ENCODE measurements around the gene ITGB5. TPM values are rescaled to one million over a fixed set of nuclear protein-coding genes. Genes with fewer than 3 reads are reported as not detected.

Gene ITGB5
- polyA plus RNA-seq, 1 experiment: 393 TPM

DNA sequence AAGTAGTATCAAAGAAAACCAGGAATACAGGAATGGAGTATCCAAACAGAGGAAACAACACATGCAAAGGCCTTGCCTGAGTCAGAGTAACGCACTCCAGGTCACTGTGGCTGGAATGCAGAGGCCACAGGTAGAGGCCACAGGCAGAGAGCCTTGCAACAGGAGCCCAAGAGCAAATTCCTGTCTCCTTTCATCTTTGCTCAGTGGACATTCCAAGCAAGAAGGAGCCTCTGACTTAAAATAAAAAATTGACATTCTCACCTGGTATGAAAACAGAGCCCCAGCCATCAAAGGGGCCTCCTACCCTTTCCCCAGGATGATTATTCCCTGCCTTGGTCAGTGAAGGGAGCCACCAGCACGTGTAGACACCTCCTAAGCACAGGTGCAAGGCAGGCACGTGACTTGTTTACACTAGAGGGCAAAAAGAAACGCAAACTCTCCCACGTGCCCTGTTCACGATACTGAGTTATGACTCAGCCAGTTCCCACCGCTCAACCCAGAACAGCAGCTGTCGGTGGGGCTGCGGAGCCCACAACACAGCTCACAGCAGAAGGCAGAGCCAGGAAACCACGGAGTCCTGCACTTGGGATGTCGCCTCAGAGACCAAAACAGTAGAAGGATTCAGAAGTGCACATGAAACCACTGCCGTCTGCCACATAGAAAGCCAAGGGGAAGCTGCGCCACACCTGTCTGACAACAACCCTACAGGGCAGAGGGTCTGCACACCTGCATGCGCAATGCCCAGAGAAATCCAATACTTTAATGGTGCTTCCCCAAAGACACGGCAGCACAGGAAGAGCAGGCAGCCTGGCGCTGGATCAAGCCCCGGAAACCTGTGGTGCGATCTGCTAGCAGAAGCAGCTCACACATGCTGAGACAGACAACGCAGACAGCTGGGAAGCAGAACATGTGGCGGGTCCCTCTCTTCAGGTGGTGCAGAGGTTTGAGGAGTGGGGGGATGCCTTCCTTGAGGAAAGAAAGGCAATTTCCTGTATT is 52.1 kb downstream of the ITGB5 start:
- POLR2A ChIA-PET: no interaction called here

DNA sequence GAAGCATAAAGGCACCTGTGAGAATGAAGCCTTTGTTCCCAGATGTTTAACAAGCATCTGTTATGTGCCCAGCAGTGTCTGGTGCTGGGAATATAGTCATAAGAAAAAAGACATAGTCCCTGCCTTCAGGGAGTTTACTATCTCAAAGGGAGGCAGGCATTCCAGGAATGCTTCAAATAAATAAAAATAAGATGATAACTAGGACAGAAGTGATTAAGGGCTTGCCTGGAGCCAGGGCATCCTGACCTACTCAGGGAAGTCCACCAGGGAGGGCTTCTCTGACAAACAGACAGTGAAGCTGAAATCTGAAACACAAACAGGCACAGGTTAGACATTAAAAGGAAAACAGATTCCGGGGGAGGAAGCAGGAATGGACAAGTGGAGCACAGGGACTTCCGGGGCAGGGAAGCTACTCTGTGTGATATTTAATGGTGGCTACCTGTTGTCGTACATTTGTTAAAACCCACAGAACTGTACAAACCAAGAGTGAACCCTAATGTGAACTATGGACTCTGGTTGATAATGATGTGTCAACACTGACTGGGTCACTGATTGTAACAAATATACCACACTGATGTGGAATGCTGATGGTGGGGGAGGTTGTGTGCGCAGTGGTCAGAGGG is 53.3 kb downstream of the ITGB5 start:
- Histone ChIP-seq H3K4me3 (ENCODE audit: low read depth, low read length) (no peak overlapping the region), H3K36me3 (ENCODE audit: control insufficient read depth, insufficient read depth, low read length) (peaks cover 4% of the 10 kb centered on the region; the same call in 1 of the 2 replicates), H3K27me3 (ENCODE audit: control insufficient read depth, insufficient read depth, low read length) (no peaks in the 10 kb centered on the region)
- no peak for DNase-seq (ENCODE audit: low read depth)
- ChIA-PET CTCF (interaction anchor here (0.6 to 2.1 kb wide), 3 partner anchors 11 to 67 kb away, joined by 4 read pairs; no protein-coding TSS in a partner anchor), POLR2A (no interaction called here)
- TF ChIP-seq, protein P1, sequence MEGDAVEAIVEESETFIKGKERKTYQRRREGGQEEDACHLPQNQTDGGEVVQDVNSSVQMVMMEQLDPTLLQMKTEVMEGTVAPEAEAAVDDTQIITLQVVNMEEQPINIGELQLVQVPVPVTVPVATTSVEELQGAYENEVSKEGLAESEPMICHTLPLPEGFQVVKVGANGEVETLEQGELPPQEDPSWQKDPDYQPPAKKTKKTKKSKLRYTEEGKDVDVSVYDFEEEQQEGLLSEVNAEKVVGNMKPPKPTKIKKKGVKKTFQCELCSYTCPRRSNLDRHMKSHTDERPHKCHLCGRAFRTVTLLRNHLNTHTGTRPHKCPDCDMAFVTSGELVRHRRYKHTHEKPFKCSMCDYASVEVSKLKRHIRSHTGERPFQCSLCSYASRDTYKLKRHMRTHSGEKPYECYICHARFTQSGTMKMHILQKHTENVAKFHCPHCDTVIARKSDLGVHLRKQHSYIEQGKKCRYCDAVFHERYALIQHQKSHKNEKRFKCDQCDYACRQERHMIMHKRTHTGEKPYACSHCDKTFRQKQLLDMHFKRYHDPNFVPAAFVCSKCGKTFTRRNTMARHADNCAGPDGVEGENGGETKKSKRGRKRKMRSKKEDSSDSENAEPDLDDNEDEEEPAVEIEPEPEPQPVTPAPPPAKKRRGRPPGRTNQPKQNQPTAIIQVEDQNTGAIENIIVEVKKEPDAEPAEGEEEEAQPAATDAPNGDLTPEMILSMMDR (IDR thresholded peaks at IDR 0.05; ENCODE audit: insufficient read depth, low read depth, low read length): no peak

More for the DNA sequence above, 52.1 kb downstream of the ITGB5 start:
- H3K4me3 ChIP-seq (ENCODE audit: low read depth, low read length): no peak overlapping the region
- CTCF ChIA-PET: no interaction called here
- H3K27me3 ChIP-seq (ENCODE audit: control insufficient read depth, insufficient read depth, low read length): no peaks in the 10 kb centered on the region
- TF ChIP-seq, protein P1 (IDR thresholded peaks at IDR 0.05; ENCODE audit: insufficient read depth, low read depth, low read length): no peak
- peaks cover 3% of the 10 kb centered on the region; the same call in 1 of the 2 replicates for H3K36me3 ChIP-seq (ENCODE audit: control insufficient read depth, insufficient read depth, low read length)
- DNase-seq (ENCODE audit: low read depth): no peak

DNA sequence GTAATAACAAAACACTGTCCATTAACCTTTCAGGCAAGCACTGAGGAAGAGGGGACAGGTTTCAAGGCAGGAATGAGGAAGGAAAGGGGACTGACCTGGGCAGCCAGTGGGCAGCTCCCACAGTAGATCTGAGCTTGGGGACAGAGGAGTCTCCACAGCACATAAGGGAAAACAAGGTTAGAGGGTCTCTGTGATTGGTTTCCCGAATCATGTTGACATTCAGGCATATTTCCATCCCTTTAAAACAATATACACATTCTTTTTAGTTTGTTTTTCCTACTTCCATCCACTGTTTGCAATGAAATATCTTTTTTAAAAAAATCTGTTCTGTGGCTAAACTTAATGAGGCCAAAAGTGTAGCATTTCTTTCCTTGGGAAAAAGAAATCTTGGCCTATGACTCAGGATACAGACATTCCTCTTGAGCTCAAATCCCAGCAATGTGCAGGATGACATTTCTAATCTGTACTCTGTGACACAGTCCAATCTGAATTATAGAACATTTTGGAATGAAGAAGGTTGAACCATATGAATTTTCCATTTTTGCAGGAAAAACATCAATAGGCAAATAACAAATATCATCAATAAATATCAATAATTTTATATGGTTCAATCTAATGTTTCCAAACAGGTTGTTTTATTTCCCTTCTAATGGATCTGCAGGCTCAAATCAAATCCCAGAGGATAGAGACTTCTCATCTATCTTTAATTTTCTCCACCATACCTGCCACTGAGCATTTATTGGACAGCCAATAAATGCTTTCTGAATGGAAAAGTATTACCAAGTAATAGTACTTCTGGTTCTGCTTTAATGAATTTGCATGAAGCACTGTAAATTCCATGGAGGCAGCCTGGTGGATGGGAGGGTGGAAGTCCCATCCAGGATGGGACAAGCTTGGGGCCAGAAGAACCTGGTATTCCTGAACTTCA is 54.1 kb downstream of the ITGB5 start:
- peak; percentile 81 for DNase-seq (ENCODE audit: low read depth)
- ChIA-PET CTCF (interaction anchor here (0.6 to 2.1 kb wide), 3 partner anchors 12 to 68 kb away, joined by 4 read pairs; no protein-coding TSS in a partner anchor), POLR2A (interaction anchor here (0.5 to 0.6 kb wide), 4 partner anchors 62 to 1017 kb away, joined by 5 to 8 read pairs (median 6); partner anchors contain the start of gene UMPS)
- TF ChIP-seq, protein P1 (IDR thresholded peaks at IDR 0.05; ENCODE audit: insufficient read depth, low read depth, low read length): no peak
- peaks cover 4% of the 10 kb centered on the region; the same call in 1 of the 2 replicates for H3K36me3 ChIP-seq (ENCODE audit: control insufficient read depth, insufficient read depth, low read length)
- no peaks in the 10 kb centered on the region for H3K27me3 ChIP-seq (ENCODE audit: control insufficient read depth, insufficient read depth, low read length)
- H3K4me3 ChIP-seq (ENCODE audit: low read depth, low read length): no peak overlapping the region

DNA sequence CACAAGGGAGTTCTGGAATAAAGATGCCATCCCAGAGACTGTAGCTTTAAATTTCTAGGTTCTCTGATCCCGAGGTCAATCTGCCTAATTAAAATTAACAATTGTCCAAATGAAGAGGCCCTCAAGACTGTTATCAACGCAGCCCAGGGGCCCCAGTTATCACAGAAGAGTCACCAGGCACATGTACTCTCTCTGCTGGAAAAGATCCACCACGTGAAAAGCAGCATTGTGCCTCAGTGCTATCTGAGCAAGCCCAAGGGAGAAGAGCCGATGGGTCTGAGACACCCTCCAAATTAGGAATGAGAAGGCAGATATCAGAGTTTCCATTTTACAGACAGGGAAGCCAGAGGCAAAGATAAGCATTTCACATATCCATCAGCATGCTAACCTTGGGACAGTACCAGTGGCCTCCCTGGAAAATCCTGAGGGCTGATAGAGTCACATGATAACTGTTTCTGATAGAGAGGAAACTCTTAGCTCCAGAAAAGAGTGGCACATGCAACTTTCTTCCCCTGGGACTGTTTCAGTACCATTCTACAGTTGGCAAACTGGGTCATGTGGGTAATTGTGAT is 55.5 kb downstream of the ITGB5 start:
- Histone ChIP-seq H3K4me3 (ENCODE audit: low read depth, low read length) (no peak overlapping the region), H3K27me3 (ENCODE audit: control insufficient read depth, insufficient read depth, low read length) (no peaks in the 10 kb centered on the region), H3K36me3 (ENCODE audit: control insufficient read depth, insufficient read depth, low read length) (peaks cover 4% of the 10 kb centered on the region; the same call in 1 of the 2 replicates)
- POLR2A ChIA-PET: no interaction called here
- DNase-seq (ENCODE audit: low read depth): no peak
- TF ChIP-seq, protein P1 (IDR thresholded peaks at IDR 0.05; ENCODE audit: insufficient read depth, low read depth, low read length): no peak
- CTCF ChIA-PET: no interaction called here
